ENCODE data around the gene MAP4K3.

GRCh38 chr2:39475006-39475405 is 37.9 kb upstream of the MAP4K3 start:
- TF ChIP-seq CTCF (IDR thresholded peaks at IDR 0.05) (no peak), POLR2A (IDR thresholded peaks at IDR 0.05) (no peak), POLR2AphosphoS5 (IDR thresholded peaks at IDR 0.05) (no peak), EP300 (IDR thresholded peaks at IDR 0.05) (no peak)
